K562 (cell line): ENCODE results near the gene ACVR2B. TPM values are rescaled to one million over a fixed set of nuclear protein-coding genes. Genes with fewer than 3 reads are reported as not detected.

Source experiments
- ATAC-seq: fragments of 200-7000 bp; cut with Tn5 transposase; 3 replicates; pipeline ENCODE4 v1.9.1; 2020; ENCODE audit warnings: moderate library complexity
- BruUV-seq: library from RNA; stranded (reverse); fragments of 400-500 nt; replicated peaks from 2 replicates; lab custom pipeline; 2021; lab: Mats Ljungman, UMichigan
- CTCF ChIA-PET: fragments of 300-600 bp; formaldehyde crosslinking; extraction: SDS; loops from one replicate; lab custom pipeline; 2021; ENCODE audit warnings: low intra/inter-chr PET ratio; lab: Yijun Ruan, JAX
- POLR2A ChIA-PET: fragments of 300-600, 350-650 bp; sonication (Branson Sonifier 250); formaldehyde crosslinking; extraction: SDS; loops from one replicate; lab custom pipeline; 2021; ENCODE audit warnings: antibody characterized with exemption, inconsistent platforms; lab: Yijun Ruan, JAX
- DNase-seq, 4 experiments: peaks; one replicate each; pipeline versions ENCODE4 v3.0.0 to v3.0.0-alpha.2; 2011 to 2018; ENCODE audit warnings: low spot score in 3 of 4, mixed read lengths in 3 of 4; ENCODE audit errors: extremely low read depth in 1 of 4
- FAIRE-seq: peaks from 2 replicates; lab custom pipeline; 2011; peaks lifted over from hg19 to GRCh38; lab: Jason Lieb, UNC
- H2AFZ ChIP-seq: 2 replicates; pipeline ENCODE4 v1.6.0; 2011; ENCODE audit warnings: low read depth, low read length, control low read depth, inconsistent platforms
- H3K27ac ChIP-seq: fragments of 200-600 bp; 3 replicates; pipeline ENCODE4 v1.8.0; 2011; ENCODE audit warnings: low read depth, mild to moderate bottlenecking, control low read depth, inconsistent platforms, low read length, moderate library complexity, mixed read lengths; ENCODE audit errors: extremely low read depth
- H3K27me3 ChIP-seq, 2 experiments: fragments of 300-600 bp in 1 of 2; 2 replicates in 1 of 2; 3 replicates in 1 of 2; pipeline versions ENCODE4 v1.6.0 to v1.8.0; 2011; ENCODE audit warnings: inconsistent platforms in 2 of 2, low read length in 2 of 2, mild to moderate bottlenecking in 1 of 2, mixed read lengths in 1 of 2, moderate library complexity in 1 of 2; ENCODE audit not compliant: control insufficient read depth in 2 of 2, insufficient read depth in 2 of 2
- H3K36me3 ChIP-seq: fragments of 300-600 bp; 3 replicates; pipeline ENCODE4 v1.8.0; 2011; ENCODE audit warnings: mild to moderate bottlenecking, low read length, inconsistent platforms; ENCODE audit not compliant: control insufficient read depth, insufficient read depth
- H3K4me1 ChIP-seq, 2 experiments: fragments of 200-600 bp in 1 of 2; replicated peaks in 1 of 2; 2 replicates in 1 of 2; 3 replicates in 1 of 2; pipeline versions ENCODE4 v1.5.1 to v1.8.0; 2011; ENCODE audit warnings: inconsistent platforms in 2 of 2, low read length in 2 of 2, mild to moderate bottlenecking in 1 of 2, mixed read lengths in 1 of 2, moderate library complexity in 1 of 2; ENCODE audit not compliant: control insufficient read depth in 2 of 2, insufficient read depth in 2 of 2
- H3K4me2 ChIP-seq: 2 replicates; pipeline ENCODE4 v1.6.1; 2011; ENCODE audit warnings: low read length, control low read depth, inconsistent platforms, mixed read lengths; ENCODE audit not compliant: insufficient read depth
- H3K4me3 ChIP-seq: fragments of 200-600 bp; sonication (generic), shearing (Covaris generic); 2 replicates; pipeline ENCODE4 v1.5.1; 2016; ENCODE audit warnings: control low read depth, inconsistent platforms
- H3K79me2 ChIP-seq: fragments of 200-600 bp; 3 replicates; pipeline ENCODE4 v1.8.0; 2011; ENCODE audit warnings: low read length, inconsistent platforms; ENCODE audit not compliant: control insufficient read depth, insufficient read depth
- H3K9ac ChIP-seq, 2 experiments: 2 replicates each; pipeline versions ENCODE4 v1.6.0 to v1.6.1; 2011; ENCODE audit warnings: low read depth in 2 of 2, low read length in 2 of 2, control low read depth in 1 of 2, inconsistent platforms in 1 of 2, mild to moderate bottlenecking in 1 of 2, mixed read lengths in 1 of 2; ENCODE audit not compliant: insufficient read depth in 1 of 2
- H3K9me1 ChIP-seq: one replicate; pipeline ENCODE4 v1.6.0; 2011; ENCODE audit warnings: inconsistent platforms, mild to moderate bottlenecking, low read length, moderate library complexity; ENCODE audit not compliant: control insufficient read depth, insufficient read depth
- H3K9me3 ChIP-seq: replicated peaks from 2 replicates; pipeline ENCODE4 v1.5.1; 2011; ENCODE audit warnings: low read depth, low read length, inconsistent platforms; ENCODE audit not compliant: control insufficient read depth, insufficient read depth
- H4K20me1 ChIP-seq: replicated peaks from 2 replicates; pipeline ENCODE4 v1.6.1; 2011; ENCODE audit warnings: low read length, inconsistent platforms, mixed read lengths; ENCODE audit not compliant: control insufficient read depth, insufficient read depth
- BCL6 ChIP-seq: fragments of 250-450 bp; sonication (Bioruptor Pico); IDR thresholded peaks from 2 replicates; pipeline ENCODE4 v1.4.0; 2020
- CBX8 ChIP-seq: fragments of 200-600 bp; sonication (generic); IDR thresholded peaks from 2 replicates; pipeline ENCODE4 v1.6.1; 2012; ENCODE audit warnings: borderline replicate concordance, mixed run types, low read depth, mild to moderate bottlenecking, moderate library complexity, mixed read lengths, low read length, control low read depth, inconsistent platforms; ENCODE audit not compliant: poor library complexity, severe bottlenecking; ENCODE audit errors: extremely low read depth
- GABPB2 ChIP-seq: fragments of 250-450 bp; sonication (Bioruptor Pico); conservative IDR thresholded peaks from 2 replicates; pipeline ENCODE4 v1.5.1; 2021; ENCODE audit warnings: mild to moderate bottlenecking
- SP2 ChIP-seq: IDR thresholded peaks from 2 replicates; pipeline ENCODE4 v1.6.1; 2011; ENCODE audit warnings: mild to moderate bottlenecking, low read depth, low read length, moderate library complexity; ENCODE audit not compliant: poor library complexity, severe bottlenecking; ENCODE audit errors: extremely low read depth
- WGBS: fragments of 100-300 bp; shearing (Covaris generic); methylation state at CpG from one replicate; pipeline ENCODE4 v1.1.6; 2016; ENCODE audit warnings: low coverage, mixed read lengths; ENCODE audit not compliant: insufficient coverage; ENCODE audit errors: missing lambda C conversion rate; 5-methylcytosine and 5-hydroxymethylcytosine counted together
- in situ Hi-C: fragments of 300-500 bp; cut with MboI; formaldehyde crosslinking; loops from 4 replicates; pipeline ENCODE4 v1.15.0; 2018; ENCODE audit warnings: inconsistent platforms, mixed read lengths
- intact Hi-C: fragments of 100-400 bp; cut with micrococcal nuclease; formaldehyde crosslinking; loops from 2 replicates; pipeline ENCODE4 v1.14.2; 2022
- polyA plus RNA-seq, 8 experiments: library from polyadenylated mRNA; depleted of rRNA in 4 of 8; stranded (reverse) in 5 of 8; unstranded in 3 of 8; fragments of >200 nt; fragmentation: Nextera tagmentation in 2 of 8; fragmentation: Illumina TruSeq in 1 of 8; extraction: Ambion mirVana in 2 of 8; extraction: Trizol in 1 of 8; gene quantifications; 2 replicates each; pipeline versions ENCODE4 v1.2.1 to v1.2.3, GENCODE V29; 2011 to 2014; ENCODE audit warnings: inconsistent platforms in 1 of 8, missing spikeins in 1 of 8
- total RNA-seq, 7 experiments: library from RNA; depleted of rRNA in 6 of 7; stranded (reverse); fragments of >200 nt in 6 of 7; fragmentation: Illumina TruSeq in 2 of 7; extraction: Trizol in 2 of 7; gene quantifications; 2 replicates each; pipeline versions ENCODE4 v1.2.1 to v1.2.3, GENCODE V29; 2011 to 2021; ENCODE audit warnings: low replicate concordance in 1 of 7
- TF ChIP-seq, protein P1 (sequence below): fragments of 150-350 bp; conservative IDR thresholded peaks from 2 replicates; pipeline ENCODE4 v1.6.1; 2014; ENCODE audit warnings: low read length
- TF ChIP-seq, protein P2 (sequence below): IDR thresholded peaks from 3 replicates; pipeline ENCODE4 v1.6.1; 2011; ENCODE audit warnings: borderline replicate concordance, mild to moderate bottlenecking, moderate library complexity; ENCODE audit not compliant: insufficient read length; ENCODE audit errors: extremely low read depth

The ACVR2B gene
- total and polyA plus RNA-seq, 9 of the 15 experiments (the other 6 are each of a cell fraction or from before 2014, with no cell fraction given): 1.8 to 23.7 (median 7.1) TPM

DNA sequence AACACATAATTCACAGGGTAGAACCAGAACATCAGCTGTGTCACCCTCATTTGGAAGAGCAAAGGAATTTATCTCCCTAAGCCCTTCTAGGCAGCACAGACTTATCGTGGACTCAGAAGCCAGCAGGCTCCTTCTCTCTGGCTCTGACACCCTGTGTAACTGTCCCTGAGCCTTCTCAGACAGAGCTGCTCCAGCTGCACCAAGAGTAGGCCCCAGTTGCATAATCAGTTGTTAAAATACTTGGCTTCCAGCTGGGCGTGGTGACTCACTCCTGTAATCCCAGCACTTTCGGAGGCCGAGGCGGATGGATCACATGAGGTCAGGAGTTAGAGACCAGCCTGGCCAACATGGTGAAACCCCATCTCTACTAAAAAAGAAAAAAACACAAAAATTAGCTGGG lies 49.4 kb upstream of the ACVR2B start:
- Histone ChIP-seq H3K9me3 (peaks cover 6% of the 10 kb centered on the region), H3K9ac (no peak overlapping the region), H3K79me2 (no peaks in the 10 kb centered on the region), H3K9me1 (no peaks in the 10 kb centered on the region), H3K4me1 (no peaks in the 10 kb centered on the region), H4K20me1 (no peaks in the 10 kb centered on the region), H3K27me3 (no peaks in the 10 kb centered on the region), H3K4me3 (no peak overlapping the region), H3K27ac (no peak overlapping the region), H3K4me2 (no peak overlapping the region), H2AFZ (no peak overlapping the region), H3K36me3 (peaks cover 58% of the 10 kb centered on the region)
- no peak for ATAC-seq
- BruUV-seq: no TSS peak
- intact Hi-C loops (no loop called here), in situ Hi-C loops (no loop called here)
- POLR2A ChIA-PET: interaction anchor here (1.6 kb wide), 1 partner anchor 13 kb away, joined by 4 read pairs; no protein-coding TSS in a partner anchor
- no peak for DNase-seq
- no peak for FAIRE-seq
- 78% methylated on average over 5 of the region's 5 CpGs for WGBS
- CTCF ChIA-PET: no interaction called here
- TF ChIP-seq GABPB2 (CRISPR knock-in tag): no peak
- TF ChIP-seq, protein P1, sequence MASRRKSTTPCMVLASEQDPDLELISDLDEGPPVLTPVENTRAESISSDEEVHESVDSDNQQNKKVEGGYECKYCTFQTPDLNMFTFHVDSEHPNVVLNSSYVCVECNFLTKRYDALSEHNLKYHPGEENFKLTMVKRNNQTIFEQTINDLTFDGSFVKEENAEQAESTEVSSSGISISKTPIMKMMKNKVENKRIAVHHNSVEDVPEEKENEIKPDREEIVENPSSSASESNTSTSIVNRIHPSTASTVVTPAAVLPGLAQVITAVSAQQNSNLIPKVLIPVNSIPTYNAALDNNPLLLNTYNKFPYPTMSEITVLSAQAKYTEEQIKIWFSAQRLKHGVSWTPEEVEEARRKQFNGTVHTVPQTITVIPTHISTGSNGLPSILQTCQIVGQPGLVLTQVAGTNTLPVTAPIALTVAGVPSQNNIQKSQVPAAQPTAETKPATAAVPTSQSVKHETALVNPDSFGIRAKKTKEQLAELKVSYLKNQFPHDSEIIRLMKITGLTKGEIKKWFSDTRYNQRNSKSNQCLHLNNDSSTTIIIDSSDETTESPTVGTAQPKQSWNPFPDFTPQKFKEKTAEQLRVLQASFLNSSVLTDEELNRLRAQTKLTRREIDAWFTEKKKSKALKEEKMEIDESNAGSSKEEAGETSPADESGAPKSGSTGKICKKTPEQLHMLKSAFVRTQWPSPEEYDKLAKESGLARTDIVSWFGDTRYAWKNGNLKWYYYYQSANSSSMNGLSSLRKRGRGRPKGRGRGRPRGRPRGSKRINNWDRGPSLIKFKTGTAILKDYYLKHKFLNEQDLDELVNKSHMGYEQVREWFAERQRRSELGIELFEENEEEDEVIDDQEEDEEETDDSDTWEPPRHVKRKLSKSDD: no peak
- TF ChIP-seq, protein P2, sequence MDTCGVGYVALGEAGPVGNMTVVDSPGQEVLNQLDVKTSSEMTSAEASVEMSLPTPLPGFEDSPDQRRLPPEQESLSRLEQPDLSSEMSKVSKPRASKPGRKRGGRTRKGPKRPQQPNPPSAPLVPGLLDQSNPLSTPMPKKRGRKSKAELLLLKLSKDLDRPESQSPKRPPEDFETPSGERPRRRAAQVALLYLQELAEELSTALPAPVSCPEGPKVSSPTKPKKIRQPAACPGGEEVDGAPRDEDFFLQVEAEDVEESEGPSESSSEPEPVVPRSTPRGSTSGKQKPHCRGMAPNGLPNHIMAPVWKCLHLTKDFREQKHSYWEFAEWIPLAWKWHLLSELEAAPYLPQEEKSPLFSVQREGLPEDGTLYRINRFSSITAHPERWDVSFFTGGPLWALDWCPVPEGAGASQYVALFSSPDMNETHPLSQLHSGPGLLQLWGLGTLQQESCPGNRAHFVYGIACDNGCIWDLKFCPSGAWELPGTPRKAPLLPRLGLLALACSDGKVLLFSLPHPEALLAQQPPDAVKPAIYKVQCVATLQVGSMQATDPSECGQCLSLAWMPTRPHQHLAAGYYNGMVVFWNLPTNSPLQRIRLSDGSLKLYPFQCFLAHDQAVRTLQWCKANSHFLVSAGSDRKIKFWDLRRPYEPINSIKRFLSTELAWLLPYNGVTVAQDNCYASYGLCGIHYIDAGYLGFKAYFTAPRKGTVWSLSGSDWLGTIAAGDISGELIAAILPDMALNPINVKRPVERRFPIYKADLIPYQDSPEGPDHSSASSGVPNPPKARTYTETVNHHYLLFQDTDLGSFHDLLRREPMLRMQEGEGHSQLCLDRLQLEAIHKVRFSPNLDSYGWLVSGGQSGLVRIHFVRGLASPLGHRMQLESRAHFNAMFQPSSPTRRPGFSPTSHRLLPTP: no peak
- TF ChIP-seq BCL6: no peak
- TF ChIP-seq CBX8: no peak
- no peak for TF ChIP-seq SP2
